GM12873 (cell line): ENCODE measurements around the gene DCX.

Source experiments
- CTCF ChIP-seq: IDR thresholded peaks from 2 replicates; pipeline ENCODE4 v1.5.1; 2012; ENCODE audit warnings: low read depth, mild to moderate bottlenecking, moderate library complexity, low read length, control low read depth; ENCODE audit not compliant: insufficient read depth; ENCODE audit errors: missing control alignments

Gene DCX

GRCh38 chrX:111375747-111376146, 36.2 kb downstream of the DCX start:
- no peak for TF ChIP-seq CTCF

- TF ChIP-seq CTCF = no peak
Observed at GRCh38 chrX:111372086-111372485, 39.9 kb downstream of the DCX start.

- no peak for TF ChIP-seq CTCF
Observed at GRCh38 chrX:111365770-111366325, 46.1 kb downstream of the DCX start.

GRCh38 chrX:111363741-111364140, 48.3 kb downstream of the DCX start:
- no peak for TF ChIP-seq CTCF

GRCh38 chrX:111361751-111362150, 50.2 kb downstream of the DCX start:
- no peak for TF ChIP-seq CTCF

- no peak for TF ChIP-seq CTCF
Observed at GRCh38 chrX:111360839-111361238, 51.2 kb downstream of the DCX start.

GRCh38 chrX:111355523-111356115, 56.4 kb downstream of the DCX start:
- no peak for TF ChIP-seq CTCF
